ENCODE data around the gene TRAF7. TPM values are rescaled to one million over a fixed set of nuclear protein-coding genes. Genes with fewer than 3 reads are reported as not detected.

The TRAF7 gene
- total RNA-seq, 1 experiment from 2014 or later = 160 TPM

GRCh38 chr16:2143878-2144485 lies 11.6 kb upstream of the TRAF7 start:
- H3K27ac ChIP-seq (ENCODE audit: low read depth, low read length) = no peak overlapping the region
- intact Hi-C loops (cut with micrococcal nuclease) = loop anchor here (5.0 kb wide), 2 partner anchors 97 to 142 kb away; partner anchors contain the start of genes NTHL1 and TSC2
- no peak for ATAC-seq

More at GRCh38 chr16:2143878-2144485, 11.6 kb upstream of the TRAF7 start:
- RAD21 ChIA-PET (ENCODE audit: low non-redundant PET in 1 of 2, low total read pairs in 2 of 2, uncharacterized antibody in 2 of 2, unreplicated experiment in 2 of 2) = no interaction called here
- no peak for TF ChIP-seq MAX (IDR thresholded peaks at IDR 0.05)
- no peak for TF ChIP-seq EGR1 (IDR thresholded peaks at IDR 0.05; ENCODE audit: low read depth)
- no peak for TF ChIP-seq ELF1 (IDR thresholded peaks at IDR 0.05; ENCODE audit: borderline replicate concordance, low read depth)
- TF ChIP-seq POLR2A (IDR thresholded peaks at IDR 0.05; ENCODE audit: borderline replicate concordance, extremely low read depth, insufficient read depth, insufficient read length) = no peak
- TF ChIP-seq EZH2 (IDR thresholded peaks at IDR 0.05) = no peak
- TF ChIP-seq POLR2AphosphoS5 (IDR thresholded peaks at IDR 0.05; ENCODE audit: low read depth, low read length) = no peak
- TF ChIP-seq CTCF (IDR thresholded peaks at IDR 0.05 in 2 of 3, conservative IDR thresholded peaks at IDR 0.05 in 1 of 3; ENCODE audit: borderline replicate concordance in 1 of 3, insufficient read depth in 1 of 3, low read depth in 2 of 3, low read length in 2 of 3) = no peak
- no peak for TF ChIP-seq YY1 (IDR thresholded peaks at IDR 0.05; ENCODE audit: extremely low read depth, insufficient replicate concordance, low read depth, low read length)
- no peak for TF ChIP-seq SP1 (IDR thresholded peaks at IDR 0.05; ENCODE audit: low read depth)
- no peak for TF ChIP-seq EZH2phosphoT487 (IDR thresholded peaks at IDR 0.05; ENCODE audit: borderline replicate concordance)
- no peak for TF ChIP-seq ZFX (IDR thresholded peaks at IDR 0.05)
- TF ChIP-seq ZNF274 (IDR thresholded peaks at IDR 0.05; ENCODE audit: low read depth, low read length) = no peak
- TF ChIP-seq RAD21 (IDR thresholded peaks at IDR 0.05; ENCODE audit: low read depth) = no peak
- no peak for TF ChIP-seq ATF3 (IDR thresholded peaks at IDR 0.05)
- no peak for TF ChIP-seq TCF7L2 (IDR thresholded peaks at IDR 0.05; ENCODE audit: borderline replicate concordance, extremely low read depth, insufficient read depth, insufficient read length)
- Histone ChIP-seq H3K36me3 (ENCODE audit: control insufficient read depth in 1 of 2, insufficient read depth in 2 of 2, low read length in 2 of 2) (no peaks in the 10 kb centered on the region), H3K4me2 (ENCODE audit: low read length) (no peak overlapping the region), H3K4me1 (ENCODE audit: control insufficient read depth in 1 of 2, insufficient read depth in 2 of 2, low read length in 2 of 2) (peaks cover 8 to 33% of the 10 kb centered on the region in 2 experiments; a peak in 3 of 4 replicates), H4K20me1 (ENCODE audit: insufficient read depth) (no peaks in the 10 kb centered on the region), H3K9ac (ENCODE audit: low read length) (no peak overlapping the region), H3K4me3 (replicated peaks in 1 of 2; ENCODE audit: low read depth in 1 of 2, low read length in 2 of 2) (no peak overlapping the region), H2AFZ (ENCODE audit: low read depth, low read length, poor library complexity, severe bottlenecking) (no peak overlapping the region), H3K27me3 (ENCODE audit: insufficient read depth, low read length) (no peaks in the 10 kb centered on the region), H3K9me3 (ENCODE audit: control insufficient read depth in 1 of 2, insufficient read depth in 1 of 2, low read depth in 1 of 2, low read length in 2 of 2) (no peaks in the 10 kb centered on the region), H3K9me2 (ENCODE audit: insufficient read depth) (no peaks in the 10 kb centered on the region), H3K79me2 (ENCODE audit: insufficient read depth, low read length) (peaks cover under 1% of the 10 kb centered on the region; the same call in 1 of the 2 replicates)
- CTCF ChIA-PET = no interaction called here
- POLR2A ChIA-PET = no interaction called here
- no TSS peak for BruUV-seq (replicated peaks)
- no peak for DNase-seq (ENCODE audit: low read depth, low spot score)
